Astrocyte of the spinal cord (primary cell): ENCODE data around the gene TPSG1.
"Not testable (repeated sequence)": the region's sequence is repeated elsewhere in the genome, so short reads cannot be mapped to it uniquely, and the experiment has no call there.

Experiments used
- DNase-seq: peaks from one replicate; pipeline ENCODE4 v3.0.0; 2011; ENCODE audit warnings: low read depth, low spot score
- H3K4me3 ChIP-seq: 2 replicates; pipeline ENCODE4 v1.5.1; 2011; ENCODE audit warnings: low read depth, mild to moderate bottlenecking, low read length, moderate library complexity
- CTCF ChIP-seq: IDR thresholded peaks from 2 replicates; pipeline ENCODE4 v1.5.1; 2012; ENCODE audit warnings: low read depth, mild to moderate bottlenecking, low read length, inconsistent platforms
- in situ Hi-C: cut with HindIII; loops from 2 replicates; pipeline ENCODE4 v1.10.0; 2017; ENCODE audit warnings: low sequenced_read_pairs

The TPSG1 gene

DNA sequence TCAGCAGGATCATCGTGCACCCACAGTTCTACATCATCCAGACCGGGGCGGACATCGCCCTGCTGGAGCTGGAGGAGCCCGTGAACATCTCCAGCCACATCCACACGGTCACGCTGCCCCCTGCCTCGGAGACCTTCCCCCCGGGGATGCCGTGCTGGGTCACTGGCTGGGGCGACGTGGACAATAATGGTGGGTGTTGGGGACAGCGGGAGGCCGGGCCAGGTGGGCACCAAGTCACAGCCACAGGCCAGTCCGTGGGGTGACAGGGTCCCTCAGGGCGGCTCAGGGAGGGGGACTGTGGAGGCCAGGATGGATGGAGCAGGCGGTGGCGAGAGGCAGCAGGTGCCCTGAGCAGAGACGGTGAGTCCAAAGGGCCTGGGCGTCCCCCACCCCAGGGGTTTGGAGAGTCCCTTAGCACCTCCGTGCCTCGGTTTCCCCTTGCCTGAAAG lies 31.8 kb upstream of the TPSG1 start:
- no peak for TF ChIP-seq CTCF
- H3K4me3 ChIP-seq = no peak overlapping the region
- DNase-seq = no peak
- in situ Hi-C loops = no loop called here

DNA sequence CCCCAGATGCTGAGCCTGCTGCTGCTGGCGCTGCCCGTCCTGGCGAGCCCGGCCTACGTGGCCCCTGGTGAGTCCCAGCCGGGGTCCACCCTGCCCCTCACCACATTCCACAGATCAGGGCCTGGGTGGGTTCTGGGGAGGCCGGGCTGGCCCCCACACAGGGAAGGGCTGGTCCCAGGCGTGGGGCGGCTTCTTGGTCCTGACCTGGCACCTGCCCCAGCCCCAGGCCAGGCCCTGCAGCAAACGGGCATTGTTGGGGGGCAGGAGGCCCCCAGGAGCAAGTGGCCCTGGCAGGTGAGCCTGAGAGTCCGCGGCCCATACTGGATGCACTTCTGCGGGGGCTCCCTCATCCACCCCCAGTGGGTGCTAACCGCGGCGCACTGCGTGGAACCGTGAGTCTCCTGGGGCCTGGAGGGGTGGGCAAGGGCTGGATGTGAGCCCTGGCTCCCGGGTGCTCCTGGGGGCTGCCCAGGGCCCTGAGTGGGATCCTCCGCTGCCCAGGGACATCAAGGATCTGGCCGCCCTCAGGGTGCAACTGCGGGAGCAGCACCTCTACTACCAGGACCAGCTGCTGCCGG lies 31.3 kb upstream of the TPSG1 start:
- H3K4me3 ChIP-seq, in situ Hi-C loops, DNase-seq: not testable (repeated sequence)

DNA sequence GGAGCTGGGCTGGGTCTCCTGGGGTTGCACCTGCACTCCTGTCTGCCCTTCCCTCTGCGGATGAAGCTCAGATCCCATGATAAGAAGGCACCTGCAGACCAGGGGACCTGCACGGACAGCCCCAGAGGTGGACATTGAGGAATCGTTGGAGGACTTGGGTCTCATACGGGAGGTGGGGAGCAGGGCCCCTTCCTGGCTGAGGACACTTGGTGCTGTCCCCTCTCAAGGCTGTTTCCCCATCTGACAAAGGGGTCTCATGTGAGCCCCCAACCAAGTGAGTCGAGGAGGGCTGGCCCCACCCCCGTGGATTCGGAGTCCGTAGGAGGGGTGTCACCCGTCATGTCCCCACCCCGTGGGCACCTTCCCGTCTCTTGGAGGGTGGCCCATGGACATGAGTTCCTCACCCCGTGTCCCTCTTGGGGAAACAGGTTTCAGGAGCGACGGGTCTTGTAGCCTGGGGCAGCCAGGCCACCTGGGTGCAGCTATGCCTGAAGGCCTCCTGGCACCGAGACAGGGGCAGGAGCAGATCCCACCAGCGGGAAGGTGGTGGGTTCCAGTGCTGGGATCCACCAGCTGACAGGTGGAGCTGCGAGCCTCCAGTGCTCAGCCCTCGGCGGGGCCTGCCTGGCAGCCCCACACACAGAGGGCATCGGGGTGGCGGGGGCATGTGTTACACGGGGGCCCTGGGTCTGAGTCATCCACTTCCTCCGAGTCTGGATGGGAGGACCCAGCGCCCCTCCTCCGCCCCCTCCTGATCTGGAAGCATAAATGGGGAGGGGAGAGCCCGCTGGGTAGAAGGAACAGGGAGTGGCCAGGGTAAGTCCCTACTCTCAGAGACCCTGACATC lies 30.4 kb upstream of the TPSG1 start, which contains the start of gene TPSD1:
TSS of gene TPSD1 (plus strand) at position 794 of the 847 bp plus-strand sequence. CDS start 212 bp downstream, outside the sequence.
- in situ Hi-C loops, DNase-seq, H3K4me3 ChIP-seq: not testable (repeated sequence)

DNA sequence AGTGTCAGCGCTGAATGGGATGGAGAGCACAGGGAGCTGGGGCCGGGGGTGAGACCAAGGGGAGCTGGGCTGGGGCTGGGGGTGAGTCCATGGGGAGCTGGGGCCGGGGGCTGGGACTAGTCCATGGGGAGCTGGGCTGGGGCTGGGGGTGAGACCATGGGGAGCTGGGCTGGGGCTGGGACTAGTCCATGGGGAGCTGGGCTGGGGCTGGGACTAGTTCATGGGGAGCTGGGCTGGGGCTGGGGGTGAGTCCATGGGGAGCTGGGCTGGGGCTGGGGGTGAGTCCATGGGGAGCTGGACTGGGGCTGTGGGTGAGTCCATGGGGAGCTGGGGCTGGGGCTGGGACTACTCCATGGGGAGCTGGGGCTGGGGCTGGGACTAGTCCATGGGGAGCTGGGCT lies 29.8 kb upstream of the TPSG1 start:
- H3K4me3 ChIP-seq, in situ Hi-C loops, DNase-seq: not testable (repeated sequence)

GRCh38 chr16:1253701-1254364 lies 28.8 kb upstream of the TPSG1 start:
- H3K4me3 ChIP-seq, DNase-seq, in situ Hi-C loops: not testable (repeated sequence)

DNA sequence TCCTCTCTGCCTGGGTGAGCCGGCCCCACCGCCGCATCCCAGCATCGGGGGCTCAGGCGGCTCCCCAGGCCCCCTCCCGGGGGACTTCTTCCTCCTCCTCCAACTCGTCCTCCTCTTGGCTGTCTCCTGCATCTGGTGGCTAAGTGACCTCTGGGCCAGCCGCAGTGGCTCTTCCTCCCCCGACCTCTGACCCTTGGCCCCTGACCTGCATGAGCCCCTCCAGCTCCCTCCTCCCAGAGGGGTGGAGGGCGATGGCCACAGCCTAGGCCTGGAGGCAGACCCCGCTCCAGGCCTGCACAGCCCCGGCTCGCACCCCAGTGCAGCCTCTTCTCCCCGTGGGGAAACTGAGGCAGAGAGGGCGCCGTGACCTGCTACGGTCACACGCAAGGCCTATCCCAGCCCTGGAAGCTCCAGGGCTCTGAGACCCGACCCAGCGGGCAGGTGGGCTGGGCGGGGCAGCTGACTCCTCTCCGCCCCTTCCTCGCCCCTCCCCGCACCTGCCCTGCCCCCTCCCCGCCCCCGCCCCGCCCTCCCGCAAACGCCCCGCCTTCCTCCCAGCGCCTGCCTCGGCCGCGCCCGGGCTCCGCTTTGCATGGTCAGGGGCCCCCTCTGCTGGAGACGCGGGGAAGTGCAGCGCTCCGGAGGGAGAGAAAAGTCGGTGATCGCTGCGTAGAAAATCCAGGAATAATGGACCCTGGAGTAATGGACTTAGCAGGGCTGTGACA lies 24.1 kb upstream of the TPSG1 start:
- DNase-seq, H3K4me3 ChIP-seq, in situ Hi-C loops: not testable (repeated sequence)

DNA sequence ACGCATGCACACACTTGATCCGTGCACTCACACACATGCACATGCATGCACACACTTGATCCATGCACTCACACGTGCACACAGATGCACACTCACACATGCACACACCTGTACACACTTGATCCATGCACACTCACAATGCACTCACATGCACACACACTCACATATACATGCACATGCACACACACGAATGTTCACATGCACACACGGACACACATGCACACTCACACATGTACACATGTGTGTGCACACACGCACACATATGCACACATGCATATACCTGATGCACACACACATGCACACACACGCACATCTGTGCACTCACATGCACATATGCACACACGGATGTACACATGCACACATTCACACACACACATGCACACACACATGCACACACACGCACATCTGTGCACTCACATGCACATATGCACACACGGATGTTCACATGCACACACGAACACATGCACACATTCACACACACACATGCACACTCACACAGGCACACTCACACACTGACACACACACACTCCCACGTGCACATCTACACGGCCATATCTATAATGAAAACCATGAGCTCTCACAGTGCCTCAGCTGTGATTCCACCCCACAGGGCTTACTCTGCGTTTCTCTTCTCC lies 23.0 kb upstream of the TPSG1 start:
- DNase-seq, H3K4me3 ChIP-seq, in situ Hi-C loops: not testable (repeated sequence)

DNA sequence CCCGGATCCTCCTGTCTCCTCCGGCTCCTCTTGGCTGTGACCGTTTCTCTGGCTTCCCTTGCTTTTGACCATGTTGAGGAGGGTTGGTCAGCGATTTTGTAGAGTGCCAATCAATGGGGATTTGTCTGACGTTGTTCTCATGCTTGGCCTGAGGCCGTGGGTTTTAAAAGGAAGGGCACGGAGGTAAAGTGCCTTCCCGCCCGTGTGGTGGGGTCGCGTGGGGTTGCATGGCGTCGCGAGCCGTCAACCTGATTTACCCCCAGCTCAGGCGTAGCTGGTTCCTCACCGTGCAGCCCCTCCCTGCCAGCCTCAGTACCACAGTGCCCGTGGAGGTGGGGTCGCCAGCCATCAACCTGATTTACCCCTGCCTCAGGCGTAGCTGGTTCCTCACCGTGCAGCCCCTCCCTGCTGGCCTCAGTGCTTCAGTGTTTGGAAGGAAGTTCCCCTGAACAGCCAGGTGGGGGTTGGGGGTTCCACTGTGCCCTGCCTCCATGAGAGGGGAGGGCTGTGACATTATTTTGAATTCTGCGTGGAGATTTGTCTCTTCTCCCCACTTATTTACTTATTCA lies 20.5 kb upstream of the TPSG1 start:
- H3K4me3 ChIP-seq = no peak overlapping the region
- in situ Hi-C loops = no loop called here
- TF ChIP-seq CTCF = no peak

DNA sequence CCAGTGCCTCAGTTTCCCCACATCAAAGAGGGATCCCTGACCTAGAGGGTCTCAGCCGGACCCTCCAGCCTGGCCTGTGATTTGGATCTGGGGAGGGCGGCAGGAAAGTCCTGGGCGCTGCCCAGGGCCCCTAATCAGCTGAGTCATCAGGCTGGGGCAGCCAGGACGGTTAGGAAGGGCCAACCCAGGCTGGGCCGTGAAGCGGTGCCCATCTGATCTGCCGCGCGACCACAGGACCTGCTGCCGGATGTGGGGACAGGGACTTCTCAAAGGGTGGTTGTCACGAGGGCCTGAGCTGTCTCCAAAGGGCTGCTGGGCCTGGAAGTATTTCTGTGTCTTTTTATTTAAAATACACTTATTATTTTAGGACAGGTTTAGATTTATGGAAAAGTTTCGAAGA lies 19.8 kb upstream of the TPSG1 start:
- in situ Hi-C loops = no loop called here
- TF ChIP-seq CTCF = no peak
- DNase-seq = no peak
- H3K4me3 ChIP-seq = no peak overlapping the region

More for the DNA sequence above, 20.5 kb upstream of the TPSG1 start:
- DNase-seq = no peak

DNA sequence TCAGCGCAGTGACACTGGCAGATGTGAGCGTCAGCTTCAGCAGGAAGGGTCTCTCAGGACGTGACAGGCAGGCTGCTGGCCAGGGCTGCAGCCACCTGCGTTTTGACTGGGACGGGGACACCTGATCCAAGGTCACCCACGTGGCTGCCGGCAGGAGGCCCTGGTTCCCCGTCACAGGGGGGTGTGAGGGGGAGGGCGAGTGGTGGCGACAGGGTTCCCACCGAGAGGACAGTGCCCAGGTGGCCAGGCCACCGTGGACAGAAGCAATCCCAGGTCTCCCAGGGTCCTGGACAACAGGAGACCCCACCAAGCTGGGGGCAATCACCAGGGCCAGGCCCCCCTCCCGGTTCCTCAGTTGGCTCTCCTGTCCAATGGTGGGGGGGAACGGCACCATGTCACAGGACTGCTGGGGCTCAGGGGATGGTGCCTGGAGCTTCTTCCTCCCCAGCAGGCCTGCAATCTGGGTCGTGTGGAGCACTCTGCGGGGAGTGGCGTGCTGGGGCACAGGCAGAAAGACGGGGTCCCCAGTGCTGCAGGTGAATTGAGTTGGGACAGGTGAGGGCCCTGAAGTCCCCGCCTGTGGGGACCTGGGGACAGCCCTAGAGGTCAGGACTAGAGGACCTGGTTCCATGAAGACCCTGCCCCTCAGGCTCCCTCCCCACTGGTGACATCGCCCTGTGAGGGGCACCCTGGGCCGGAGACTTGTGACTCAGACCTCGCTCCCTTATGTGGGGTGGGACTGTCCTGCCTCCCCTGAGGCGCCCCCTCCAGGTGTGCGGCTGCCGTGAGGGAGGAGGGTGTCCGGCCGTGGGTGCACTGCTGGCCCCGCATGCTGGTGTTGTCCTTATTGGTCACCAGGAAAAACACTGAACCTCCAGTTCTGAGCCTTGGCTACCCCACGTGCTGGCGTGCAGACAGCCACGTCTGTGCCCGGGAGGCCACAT lies 19.1 kb upstream of the TPSG1 start:
- DNase-seq, in situ Hi-C loops: not testable (repeated sequence)

GRCh38 chr16:1243363-1243762 lies 18.3 kb upstream of the TPSG1 start:
- H3K4me3 ChIP-seq, DNase-seq, in situ Hi-C loops: not testable (repeated sequence)

More for the DNA sequence above, 19.1 kb upstream of the TPSG1 start:
- H3K4me3 ChIP-seq = not testable (repeated sequence)
